SK-N-SH (cell line): ENCODE measurements around the gene CHST11. TPM values are rescaled to one million over a fixed set of nuclear protein-coding genes. Genes with fewer than 3 reads are reported as not detected.
"Not testable (repeated sequence)": the region's sequence is repeated elsewhere in the genome, so short reads cannot be mapped to it uniquely, and the experiment has no call there.

Experiments
- CTCF ChIA-PET: fragments of 300-600, 350-600 bp; formaldehyde crosslinking; extraction: SDS; loops from one replicate; lab custom pipeline; 2021; lab: Yijun Ruan, JAX
- POLR2A ChIA-PET: fragments of 350-600 bp; sonication (Branson Sonifier 250); formaldehyde crosslinking; extraction: SDS; loops from one replicate; lab custom pipeline; 2020; ENCODE audit warnings: antibody characterized with exemption, inconsistent platforms; lab: Yijun Ruan, JAX
- DNase-seq: peaks from one replicate; pipeline ENCODE4 v3.0.0; 2012
- H2AFZ ChIP-seq: fragments of 200-600 bp; sonication (generic); 2 replicates; pipeline ENCODE4 v1.8.1; 2016; ENCODE audit warnings: antibody characterized with exemption, mild to moderate bottlenecking, low read depth
- H3F3A ChIP-seq: fragments of 200-600 bp; sonication (generic); replicated peaks from 2 replicates; pipeline ENCODE3; 2016; ENCODE audit warnings: antibody characterized with exemption, mild to moderate bottlenecking; ENCODE audit not compliant: insufficient read depth
- H3K27ac ChIP-seq, 2 experiments: fragments of 200-500 bp in 1 of 2; fragments of 200-600 bp in 1 of 2; sonication (Bioruptor generic) in 1 of 2; sonication (generic), shearing (Covaris generic) in 1 of 2; 2 replicates each; pipeline versions ENCODE4 v1.5.1 to v1.6.1; 2014 to 2016; ENCODE audit warnings: low read depth in 2 of 2, inconsistent platforms in 1 of 2, low read length in 1 of 2, mild to moderate bottlenecking in 1 of 2, mixed read lengths in 1 of 2
- H3K27me3 ChIP-seq: fragments of 200-600 bp; sonication (generic), shearing (Covaris generic); 2 replicates; pipeline ENCODE4 v1.6.1; 2016; ENCODE audit warnings: mixed run types; ENCODE audit not compliant: insufficient read depth
- H3K36me3 ChIP-seq, 2 experiments: fragments of 200-500 bp in 1 of 2; fragments of 200-600 bp in 1 of 2; sonication (Bioruptor generic) in 1 of 2; sonication (generic) in 1 of 2; replicated peaks in 1 of 2; 2 replicates each; pipeline versions ENCODE3 to v1.5.1; 2014 to 2016; ENCODE audit warnings: low read length in 1 of 2, mild to moderate bottlenecking in 1 of 2; ENCODE audit not compliant: insufficient read depth in 2 of 2, control insufficient read depth in 1 of 2
- H3K4me1 ChIP-seq, 2 experiments: fragments of 200-500 bp in 1 of 2; fragments of 200-600 bp in 1 of 2; sonication (Bioruptor generic) in 1 of 2; sonication (generic), shearing (Covaris generic) in 1 of 2; 2 replicates each; pipeline versions ENCODE4 v1.5.1 to v1.6.1; 2014 to 2016; ENCODE audit warnings: low read depth in 1 of 2, low read length in 1 of 2, mixed run types in 1 of 2; ENCODE audit not compliant: insufficient read depth in 2 of 2, control insufficient read depth in 1 of 2
- H3K4me2 ChIP-seq: fragments of 200-600 bp; sonication (generic), shearing (Covaris generic); 2 replicates; pipeline ENCODE4 v1.6.1; 2017; ENCODE audit warnings: mixed run types
- H3K4me3 ChIP-seq, 2 experiments: fragments of 200-500 bp in 1 of 2; fragments of 200-600 bp in 1 of 2; sonication (Bioruptor generic) in 1 of 2; sonication (generic), shearing (Covaris generic) in 1 of 2; 2 replicates each; pipeline versions ENCODE4 v1.5.1 to v1.8.1; 2014 to 2016; ENCODE audit warnings: low read depth in 2 of 2, inconsistent platforms in 1 of 2, low read length in 1 of 2, mild to moderate bottlenecking in 1 of 2, mixed read lengths in 1 of 2, moderate library complexity in 1 of 2
- H3K79me2 ChIP-seq: fragments of 200-600 bp; sonication (generic); 2 replicates; pipeline ENCODE4 v1.8.1; 2017; ENCODE audit warnings: mild to moderate bottlenecking; ENCODE audit not compliant: insufficient read depth
- H3K9ac ChIP-seq: fragments of 200-600 bp; sonication (generic); 2 replicates; pipeline ENCODE4 v1.6.1; 2017; ENCODE audit warnings: mixed run types
- H3K9me2 ChIP-seq: fragments of 200-600 bp; sonication (generic); 2 replicates; pipeline ENCODE4 v1.6.1; 2017; ENCODE audit warnings: mixed run types
- H3K9me3 ChIP-seq: fragments of 200-600 bp; sonication (generic); 2 replicates; pipeline ENCODE4 v1.6.1; 2017; ENCODE audit warnings: mixed run types, mild to moderate bottlenecking, moderate library complexity
- H4K20me1 ChIP-seq: fragments of 200-600 bp; sonication (generic); 2 replicates; pipeline ENCODE4 v1.6.1; 2017; ENCODE audit warnings: mild to moderate bottlenecking, mixed run types; ENCODE audit not compliant: insufficient read depth
- ELF1 ChIP-seq: IDR thresholded peaks from 2 replicates; pipeline ENCODE4 v1.4.0; 2012
- EZH2phosphoT487 ChIP-seq: fragments of 200-600 bp; sonication (generic); IDR thresholded peaks from 2 replicates; pipeline ENCODE4 v1.6.1; 2017; ENCODE audit warnings: low read depth, mixed run types, mild to moderate bottlenecking, antibody characterized with exemption, moderate library complexity, borderline replicate concordance
- IRF3 ChIP-seq: fragments of 150-350 bp; IDR thresholded peaks from 2 replicates; pipeline ENCODE4 v1.6.1; 2016; ENCODE audit warnings: mild to moderate bottlenecking, low read depth, low read length
- JUND ChIP-seq: IDR thresholded peaks from 2 replicates; pipeline ENCODE4 v1.4.0; 2012
- MAX ChIP-seq: IDR thresholded peaks from 2 replicates; pipeline ENCODE4 v1.4.0; 2012; ENCODE audit warnings: low read depth
- NFIC ChIP-seq: IDR thresholded peaks from 2 replicates; pipeline ENCODE4 v1.4.0; 2012; ENCODE audit warnings: borderline replicate concordance
- POLR2AphosphoS5 ChIP-seq: IDR thresholded peaks from 2 replicates; pipeline ENCODE4 v1.6.1; 2012; ENCODE audit warnings: low read depth, low read length
- RAD21 ChIP-seq: IDR thresholded peaks from 2 replicates; pipeline ENCODE4 v1.6.1; 2012; ENCODE audit warnings: mild to moderate bottlenecking, low read length
- RFX5 ChIP-seq: IDR thresholded peaks from 2 replicates; pipeline ENCODE4 v1.6.1; 2012; ENCODE audit warnings: mild to moderate bottlenecking, improper control_type of control experiment, low read length
- TAF1 ChIP-seq: IDR thresholded peaks from 2 replicates; pipeline ENCODE4 v1.6.1; 2012; ENCODE audit warnings: low read depth, mild to moderate bottlenecking, low read length, moderate library complexity, borderline replicate concordance
- USF1 ChIP-seq: IDR thresholded peaks from 2 replicates; pipeline ENCODE4 v1.4.0; 2012; ENCODE audit warnings: low read depth, borderline replicate concordance
- ZBTB33 ChIP-seq: IDR thresholded peaks from 2 replicates; pipeline ENCODE4 v1.4.0; 2012; ENCODE audit warnings: low read depth, borderline replicate concordance
- WGBS: methylation state at CpG from one replicate; pipeline ENCODE4 v1.1.6; 2017; ENCODE audit warnings: low lambda C conversion rate; 5-methylcytosine and 5-hydroxymethylcytosine counted together
- polyA plus RNA-seq, 3 experiments: library from polyadenylated mRNA; depleted of rRNA; stranded (reverse); fragments of >200 nt; gene quantifications; 2 replicates each; pipeline ENCODE4 v1.2.3, GENCODE V29; 2012

Gene CHST11
- polyA plus RNA-seq, 1 of the 3 experiments (the other 2 are of a cell fraction): 18.6 TPM

- Histone ChIP-seq H3K9me3 (no peaks in the 10 kb centered on the region), H3K4me2 (no peak overlapping the region), H2AFZ (no peak overlapping the region), H3K36me3 (no peaks in the 10 kb centered on the region), H3F3A (no peaks in the 10 kb centered on the region), H3K4me3 (no peak overlapping the region), H3K9me2 (no peaks in the 10 kb centered on the region), H3K9ac (no peak overlapping the region), H3K79me2 (no peaks in the 10 kb centered on the region), H3K27me3 (no peaks in the 10 kb centered on the region), H3K4me1 (peaks cover 0 to 21% of the 10 kb centered on the region in 2 experiments; a peak in 3 of 4 replicates), H3K27ac (no peak overlapping the region), H4K20me1 (no peaks in the 10 kb centered on the region)
- ChIA-PET POLR2A (interaction anchor here (0.7 kb wide), 1 partner anchor 143 kb away, joined by 4 read pairs; no protein-coding TSS in a partner anchor), CTCF (interaction anchor here (0.8 kb wide), 1 partner anchor 145 kb away, joined by 3 read pairs; no protein-coding TSS in a partner anchor)
- 95% methylated on average over 6 of the region's 6 CpGs for WGBS
- DNase-seq: no peak
- TF ChIP-seq RFX5: no peak
- no peak for TF ChIP-seq POLR2AphosphoS5
- TF ChIP-seq IRF3: no peak
- no peak for TF ChIP-seq RAD21
- no peak for TF ChIP-seq JUND
- TF ChIP-seq MAX: no peak
- no peak for TF ChIP-seq ZBTB33
- no peak for TF ChIP-seq NFIC
- TF ChIP-seq TAF1: no peak
- TF ChIP-seq EZH2phosphoT487: no peak
- TF ChIP-seq ELF1: no peak
- no peak for TF ChIP-seq USF1
Measured at GRCh38 chr12:104526751-104527150, 70.0 kb downstream of the CHST11 start.

- POLR2A ChIA-PET, H3K27ac ChIP-seq, DNase-seq, H3F3A ChIP-seq, H3K9me3 ChIP-seq, H3K4me2 ChIP-seq, H3K4me3 ChIP-seq, H3K36me3 ChIP-seq, H3K79me2 ChIP-seq, H2AFZ ChIP-seq, H3K27me3 ChIP-seq, H3K9me2 ChIP-seq, H3K9ac ChIP-seq, H4K20me1 ChIP-seq: not testable (repeated sequence)
- 85% methylated on average over 5 of the region's 5 CpGs for WGBS
- peaks cover 0 to 16% of the 10 kb centered on the region in 2 experiments; a peak in 3 of 4 replicates for H3K4me1 ChIP-seq
- CTCF ChIA-PET: interaction anchor here (0.8 to 1.3 kb wide), 3 partner anchors 10 to 146 kb away, joined by 3 read pairs; no protein-coding TSS in a partner anchor
Measured at GRCh38 chr12:104527653-104528052, 70.9 kb downstream of the CHST11 start.
